A549 treated with AZD2906 at 1 μM for 4 hours (cell line): ENCODE results near the gene MEIOC. TPM values are rescaled to one million over a fixed set of nuclear protein-coding genes. Genes with fewer than 3 reads are reported as not detected.

Experiments
- total RNA-seq: library from RNA; stranded (reverse); fragments of 200-300 nt; extraction: Qiagen RNA extraction; gene quantifications from 5 replicates; pipeline ENCODE4 v1.2.3, GENCODE V29; 2022

Gene MEIOC
- total RNA-seq, result 1.5 to 3.3 TPM (median 2.5 TPM) in 5 replicates

GRCh38 chr17:44655983-44656710, at the start of gene MEIOC:
Gene MEIOC, plus strand, starts transcription at chr17:44656468. Its CDS starts 146 bp downstream, at chr17:44656614.

GRCh38 chr17:44689477-44690217, 33.4 kb downstream of the MEIOC start, which contains the start of gene CCDC43:
Gene CCDC43, minus strand, starts transcription at chr17:44689776. Its CDS starts 23 bp downstream, at chr17:44689753.

GRCh38 chr17:44708401-44709263, 52.4 kb downstream of the MEIOC start, which contains the start of gene DBF4B:
Gene DBF4B, plus strand, starts transcription at chr17:44708665. Its CDS starts 156 bp downstream, at chr17:44708821.

Other genes with a start within 250 kb of the MEIOC start
- gene GPATCH8, start 153.1 kb upstream of the MEIOC start, total RNA-seq, result 16.8 to 25.1 TPM (median 20.3 TPM) in 5 replicates
- gene FZD2, start 99.0 kb upstream of the MEIOC start, total RNA-seq, result 23.6 to 37.5 TPM (median 34.8 TPM) in 5 replicates
- gene CCDC43, start 33.3 kb downstream of the MEIOC start, total RNA-seq, result 23.5 to 38.0 TPM (median 26.7 TPM) in 5 replicates
- 22.2 to 25.4 TPM (median 23.0 TPM) in 5 replicates for gene DBF4B, start 52.2 kb downstream of the MEIOC start, total RNA-seq
- 1.8 to 2.6 TPM (median 1.9 TPM) in 5 replicates for gene ADAM11, start 102.5 kb downstream of the MEIOC start, total RNA-seq
- gene GJC1, start 173.8 kb downstream of the MEIOC start, total RNA-seq, result 23.1 to 30.1 TPM (median 26.1 TPM) in 5 replicates
- not detected in 5 replicates for gene HIGD1B, start 191.4 kb downstream of the MEIOC start, total RNA-seq
- gene EFTUD2, start 243.0 kb downstream of the MEIOC start, total RNA-seq, result 127 to 175 TPM (median 138 TPM) in 5 replicates